HG03095 (cell line): ENCODE results near the gene DGCR2.
"Not testable (repeated sequence)": the region's sequence is repeated elsewhere in the genome, so short reads cannot be mapped to it uniquely, and the experiment has no call there.

ENCODE experiments used
- ATAC-seq: cut with Tn5 transposase; IDR thresholded peaks from one replicate; pipeline ENCODE4 v1.9.1; 2021; ENCODE audit warnings: moderate library complexity; ENCODE audit not compliant: unreplicated experiment

Gene DGCR2, protein sequence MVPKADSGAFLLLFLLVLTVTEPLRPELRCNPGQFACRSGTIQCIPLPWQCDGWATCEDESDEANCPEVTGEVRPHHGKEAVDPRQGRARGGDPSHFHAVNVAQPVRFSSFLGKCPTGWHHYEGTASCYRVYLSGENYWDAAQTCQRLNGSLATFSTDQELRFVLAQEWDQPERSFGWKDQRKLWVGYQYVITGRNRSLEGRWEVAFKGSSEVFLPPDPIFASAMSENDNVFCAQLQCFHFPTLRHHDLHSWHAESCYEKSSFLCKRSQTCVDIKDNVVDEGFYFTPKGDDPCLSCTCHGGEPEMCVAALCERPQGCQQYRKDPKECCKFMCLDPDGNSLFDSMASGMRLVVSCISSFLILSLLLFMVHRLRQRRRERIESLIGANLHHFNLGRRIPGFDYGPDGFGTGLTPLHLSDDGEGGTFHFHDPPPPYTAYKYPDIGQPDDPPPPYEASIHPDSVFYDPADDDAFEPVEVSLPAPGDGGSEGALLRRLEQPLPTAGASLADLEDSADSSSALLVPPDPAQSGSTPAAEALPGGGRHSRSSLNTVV

DNA sequence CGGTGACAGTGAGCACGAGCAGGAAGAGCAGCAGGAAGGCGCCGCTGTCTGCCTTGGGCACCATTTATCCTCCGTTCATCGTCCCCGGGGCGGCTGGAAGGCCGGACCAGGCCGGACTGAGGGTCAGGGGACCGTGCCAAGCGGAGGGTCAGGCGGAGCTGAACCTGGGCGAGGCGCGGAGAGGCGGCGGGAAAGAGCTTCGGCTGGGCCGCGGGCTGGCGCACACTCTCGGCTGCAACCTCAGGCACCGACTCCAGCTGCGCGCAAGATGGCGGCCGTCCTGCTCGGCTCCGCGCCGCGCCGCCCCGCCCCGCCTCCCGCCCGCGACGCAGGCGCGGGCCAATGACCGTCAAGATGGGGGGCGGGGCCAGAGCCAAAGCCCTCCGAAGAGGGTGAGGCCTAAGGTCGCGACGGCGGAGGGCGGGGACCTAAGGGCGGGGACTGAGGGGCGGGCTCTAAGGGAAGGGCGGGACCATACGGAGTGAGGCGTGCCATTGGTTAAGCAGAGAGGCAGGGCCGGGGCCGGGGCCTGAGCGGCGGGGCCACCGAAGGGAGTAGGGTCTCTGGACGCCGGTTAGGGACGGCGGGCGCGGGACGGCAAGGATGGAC lies at the start of gene DGCR2:
DGCR2 (minus strand) TSS at position 270 of the 609 bp plus-strand sequence; CDS start at position 64, 206 bp downstream.
- ATAC-seq, result peak; percentile 79

DNA sequence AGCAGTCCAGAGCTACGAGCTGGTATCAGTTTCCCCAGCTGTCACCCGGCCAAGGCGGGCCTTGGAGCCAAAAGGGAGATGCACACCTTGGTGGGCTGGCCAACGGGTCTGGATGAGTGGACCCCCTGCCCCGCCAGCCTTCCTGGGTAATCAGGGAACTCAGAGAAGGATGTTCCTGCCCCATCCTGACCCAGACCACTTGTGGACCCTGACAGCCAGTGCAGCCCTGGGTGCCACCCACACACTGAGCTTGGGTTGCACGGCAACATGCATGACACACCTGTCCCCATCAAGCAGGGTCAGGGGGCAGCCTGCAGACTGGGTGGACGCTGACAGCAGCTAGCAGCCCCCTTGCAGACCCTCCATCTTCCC lies 47.7 kb upstream of the DGCR2 start:
- no peak for ATAC-seq

DNA sequence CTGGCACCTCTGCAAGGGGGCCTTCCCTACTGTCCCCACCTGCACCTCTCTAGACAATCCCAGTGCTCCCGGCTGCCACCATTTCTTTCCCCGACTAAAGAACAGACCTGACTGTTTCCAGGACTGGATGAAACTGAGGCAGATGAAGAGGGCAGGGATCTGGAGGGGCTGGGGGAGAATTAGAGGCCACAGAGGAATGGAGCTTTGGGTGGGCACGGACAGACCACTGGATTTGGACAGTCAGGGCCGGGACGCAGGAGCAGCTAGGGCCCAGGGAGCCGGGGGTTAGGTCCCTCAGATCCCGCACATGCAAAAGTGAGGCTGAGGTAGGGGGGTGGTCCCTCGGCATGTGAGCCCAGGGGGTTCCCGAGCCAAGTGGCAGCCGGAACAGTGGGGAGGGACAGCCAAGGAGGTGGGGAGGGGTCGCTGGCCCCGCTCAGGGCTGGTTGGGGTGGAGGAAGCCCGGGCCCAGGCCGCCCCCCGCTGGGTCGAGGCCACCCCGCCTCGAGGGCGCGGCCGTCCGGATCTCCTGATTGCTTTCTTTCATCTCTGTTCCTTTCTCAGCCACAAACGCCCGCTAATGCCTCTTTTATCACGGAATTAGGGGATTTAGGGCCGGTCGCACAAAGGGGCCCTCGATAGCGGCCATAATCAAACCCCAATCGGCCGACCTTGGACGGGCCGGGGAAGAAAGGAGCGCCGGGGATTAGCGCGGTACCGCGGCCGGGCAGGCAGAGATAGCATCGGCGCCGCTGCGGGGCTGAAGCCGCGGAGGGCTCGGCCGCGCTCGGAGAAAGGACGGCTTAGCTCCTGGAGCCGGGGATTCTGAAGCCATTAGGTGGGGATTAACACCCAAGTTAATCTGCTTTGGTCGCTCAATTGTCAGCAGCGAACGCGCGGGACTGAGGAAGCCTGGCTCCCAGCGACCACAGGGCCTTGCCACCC lies 47.1 kb upstream of the DGCR2 start:
- no peak for ATAC-seq

DNA sequence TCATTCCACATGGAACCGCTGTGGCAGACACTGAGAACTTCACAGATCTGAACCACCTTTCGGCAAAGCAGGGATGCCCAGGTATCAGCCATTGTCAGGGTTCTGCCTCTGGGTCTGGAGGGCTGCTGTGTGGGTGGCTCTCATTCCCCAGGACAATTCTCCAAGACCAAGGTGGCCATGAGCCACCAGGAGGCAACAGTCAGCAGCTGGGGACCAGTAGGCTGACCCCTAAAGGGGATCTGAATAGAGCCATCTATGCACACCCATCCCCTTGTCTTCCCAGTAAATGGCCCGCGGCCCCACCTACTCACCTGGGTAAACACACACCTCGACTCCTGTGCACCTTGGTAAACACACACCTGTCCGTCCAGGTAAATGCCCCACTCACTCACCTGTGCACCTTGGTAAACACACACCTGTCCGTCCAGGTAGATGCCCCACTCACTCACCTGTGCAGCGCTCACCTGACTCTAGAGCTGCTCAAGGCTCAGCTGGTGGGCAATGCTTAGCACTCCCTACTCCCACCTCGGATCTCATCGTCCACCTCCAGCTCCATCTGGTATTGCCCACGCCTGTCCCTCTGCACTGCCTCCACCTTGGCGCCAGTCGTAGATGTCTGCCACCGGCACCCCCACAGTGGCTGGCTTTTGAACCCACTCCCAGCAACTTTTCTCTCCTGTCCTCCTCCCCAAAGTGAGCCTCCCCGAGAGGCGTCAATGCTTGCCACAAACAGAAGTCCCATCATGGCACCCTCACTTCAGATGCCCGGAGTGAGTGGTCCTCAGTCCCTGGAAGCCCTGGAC lies 46.1 kb upstream of the DGCR2 start:
- ATAC-seq, result no peak

DNA sequence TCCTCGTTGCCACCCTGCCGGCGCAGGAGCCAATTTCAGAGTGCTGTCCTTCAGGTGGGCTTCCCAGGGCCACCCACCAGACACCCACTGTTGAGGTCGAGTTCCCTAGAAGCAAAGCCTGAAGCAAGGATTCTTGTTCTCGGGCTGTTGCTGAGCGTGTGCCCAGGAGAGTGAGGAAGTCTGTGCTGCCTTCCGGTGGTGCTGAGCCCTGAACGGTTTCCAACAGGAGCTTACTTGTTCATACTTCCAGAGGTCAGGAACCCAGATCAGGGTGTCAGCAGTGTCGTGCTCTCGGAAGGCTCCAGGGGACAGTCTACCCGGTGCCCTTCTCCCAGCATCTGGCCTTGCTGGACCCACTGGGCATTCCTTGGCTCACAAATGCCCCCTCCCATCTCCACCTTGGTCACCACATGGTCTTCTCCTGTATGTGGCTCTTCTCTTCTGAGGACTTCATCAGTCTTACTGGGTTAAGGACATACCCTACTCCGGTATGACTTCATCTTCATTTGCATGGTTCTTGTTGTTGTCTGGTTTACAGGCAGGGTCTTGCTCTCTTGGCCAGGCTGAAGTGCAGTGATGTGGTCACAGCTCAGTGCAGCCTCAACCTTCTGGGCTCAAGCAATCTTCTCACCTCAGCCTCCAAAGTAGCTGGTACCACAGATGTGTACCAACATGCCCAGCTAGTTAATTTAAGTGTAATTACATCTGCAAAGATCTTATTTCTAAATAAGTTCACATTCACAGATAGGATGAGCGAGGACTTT lies 45.1 kb upstream of the DGCR2 start:
- ATAC-seq, result no peak

DNA sequence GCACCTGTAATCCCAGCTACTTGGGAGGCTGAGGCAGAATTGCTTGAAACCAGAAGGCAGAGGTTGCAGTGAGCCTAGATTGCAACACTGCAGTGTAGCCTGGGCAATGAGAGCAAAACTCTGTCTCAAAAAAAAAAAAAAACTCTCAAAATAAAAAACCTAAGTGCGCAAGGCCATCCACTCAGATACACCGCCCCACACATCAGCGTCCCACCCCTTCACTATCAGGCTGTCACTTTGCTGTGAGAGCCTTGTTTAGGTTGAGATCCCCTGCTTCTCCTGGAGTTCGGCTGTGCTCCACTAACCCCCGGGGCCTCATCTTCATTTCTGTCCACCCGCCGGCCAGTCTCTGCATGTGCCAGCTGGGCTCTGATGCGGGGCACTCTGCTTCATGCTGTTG lies 44.2 kb upstream of the DGCR2 start:
- no peak for ATAC-seq

DNA sequence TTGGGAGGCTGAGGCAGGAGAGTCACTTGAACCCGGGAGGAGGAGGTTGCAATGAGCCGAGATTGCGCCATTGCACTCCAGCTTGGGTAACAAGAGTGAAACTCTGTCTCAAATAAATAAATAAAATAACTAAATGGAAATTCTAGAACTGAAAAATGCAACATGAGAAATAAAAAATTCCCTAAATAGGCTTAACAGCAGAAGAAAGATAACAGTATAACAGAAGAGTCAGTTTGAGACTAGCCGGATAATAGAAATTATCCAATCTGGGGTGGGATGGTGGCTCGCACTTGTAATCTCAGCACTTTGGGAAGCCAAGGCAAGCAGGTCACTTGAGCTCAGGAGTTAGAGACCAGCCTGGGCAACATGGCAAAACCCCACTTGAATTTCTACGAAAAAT lies 42.2 kb upstream of the DGCR2 start:
- ATAC-seq, result no peak

DNA sequence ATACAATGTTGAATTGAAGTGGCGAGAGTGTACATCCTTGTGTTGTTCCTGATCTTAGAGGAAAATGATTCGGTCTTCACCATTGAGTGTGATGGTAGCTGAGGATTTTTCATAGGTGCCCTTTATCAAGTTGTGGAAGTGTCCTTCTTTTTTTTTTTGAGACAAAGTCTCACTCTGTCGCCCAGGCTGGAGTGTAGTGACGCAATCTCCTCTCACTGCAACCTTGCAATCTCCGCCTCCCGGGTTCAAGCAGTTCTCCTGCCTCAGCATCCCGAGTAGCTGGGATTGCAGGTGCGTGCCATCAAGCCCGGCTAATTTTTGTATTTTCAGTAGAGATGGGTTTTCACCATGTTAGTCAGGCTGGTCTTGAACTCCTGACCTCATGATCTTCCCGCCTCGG lies 36.4 kb upstream of the DGCR2 start:
- ATAC-seq, result not testable (repeated sequence)

DNA sequence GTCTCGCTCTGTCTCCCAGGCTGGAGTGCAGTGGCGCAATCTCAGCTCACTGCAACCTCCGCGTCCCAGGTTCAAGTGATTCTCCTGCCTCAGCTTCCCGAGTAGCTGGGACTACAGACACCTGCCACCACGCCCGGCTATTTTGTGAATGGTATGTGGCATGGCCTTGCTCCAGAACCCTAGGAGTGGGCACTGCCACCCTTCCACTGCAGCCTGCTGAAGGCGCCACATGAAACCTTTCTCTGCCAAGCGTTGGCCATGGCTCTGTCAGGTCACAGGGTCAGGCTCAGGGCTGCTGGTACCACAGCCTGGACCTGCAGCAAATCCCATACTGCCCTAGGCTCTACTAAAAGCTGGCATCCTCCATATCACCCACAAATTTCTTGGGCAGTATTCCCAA lies 33.9 kb upstream of the DGCR2 start:
- ATAC-seq, result not testable (repeated sequence)

DNA sequence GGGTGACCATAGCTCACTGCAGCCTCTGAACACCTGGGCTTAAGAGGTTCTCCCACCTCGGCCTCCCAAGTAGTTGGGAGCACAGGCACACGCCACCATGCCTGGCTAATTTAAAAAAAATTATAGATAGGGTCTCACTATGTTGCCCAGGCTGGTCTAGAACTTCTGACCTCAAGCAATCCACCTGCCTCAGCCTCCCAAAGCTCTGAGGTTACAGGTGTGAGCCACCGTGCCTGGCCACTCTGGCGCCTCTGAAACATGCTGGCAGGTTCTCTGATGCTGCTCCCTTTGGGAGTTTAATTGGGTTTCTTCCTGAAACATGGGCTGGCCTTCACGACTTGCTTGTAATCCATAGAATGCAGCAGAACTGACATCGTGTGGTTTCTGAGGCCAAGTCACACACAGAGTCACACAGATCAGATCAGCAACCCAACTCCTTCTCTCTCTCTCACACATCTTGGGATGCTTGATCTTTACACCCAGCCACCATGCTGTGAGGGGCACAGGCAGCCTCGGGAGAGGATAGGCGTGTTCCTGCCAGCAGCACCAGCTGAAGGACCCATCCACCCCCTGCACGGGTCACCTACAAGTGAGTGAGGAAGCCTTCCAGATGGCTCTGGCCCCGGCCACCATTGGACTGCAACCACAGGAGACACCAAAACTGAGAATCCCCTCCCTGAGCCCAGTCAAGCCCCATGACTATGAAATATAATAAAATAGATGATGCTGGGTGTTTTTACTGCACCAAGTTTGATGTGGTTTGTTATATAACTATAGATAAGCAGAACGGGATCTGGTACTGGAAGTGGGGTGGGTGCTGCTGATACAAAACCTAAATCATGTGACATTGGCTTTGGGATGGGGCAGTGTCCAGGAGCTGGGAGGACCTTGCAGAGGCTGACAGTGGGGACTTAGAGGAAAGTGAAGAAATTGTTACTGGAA lies 31.0 kb upstream of the DGCR2 start:
- ATAC-seq, result no peak

DNA sequence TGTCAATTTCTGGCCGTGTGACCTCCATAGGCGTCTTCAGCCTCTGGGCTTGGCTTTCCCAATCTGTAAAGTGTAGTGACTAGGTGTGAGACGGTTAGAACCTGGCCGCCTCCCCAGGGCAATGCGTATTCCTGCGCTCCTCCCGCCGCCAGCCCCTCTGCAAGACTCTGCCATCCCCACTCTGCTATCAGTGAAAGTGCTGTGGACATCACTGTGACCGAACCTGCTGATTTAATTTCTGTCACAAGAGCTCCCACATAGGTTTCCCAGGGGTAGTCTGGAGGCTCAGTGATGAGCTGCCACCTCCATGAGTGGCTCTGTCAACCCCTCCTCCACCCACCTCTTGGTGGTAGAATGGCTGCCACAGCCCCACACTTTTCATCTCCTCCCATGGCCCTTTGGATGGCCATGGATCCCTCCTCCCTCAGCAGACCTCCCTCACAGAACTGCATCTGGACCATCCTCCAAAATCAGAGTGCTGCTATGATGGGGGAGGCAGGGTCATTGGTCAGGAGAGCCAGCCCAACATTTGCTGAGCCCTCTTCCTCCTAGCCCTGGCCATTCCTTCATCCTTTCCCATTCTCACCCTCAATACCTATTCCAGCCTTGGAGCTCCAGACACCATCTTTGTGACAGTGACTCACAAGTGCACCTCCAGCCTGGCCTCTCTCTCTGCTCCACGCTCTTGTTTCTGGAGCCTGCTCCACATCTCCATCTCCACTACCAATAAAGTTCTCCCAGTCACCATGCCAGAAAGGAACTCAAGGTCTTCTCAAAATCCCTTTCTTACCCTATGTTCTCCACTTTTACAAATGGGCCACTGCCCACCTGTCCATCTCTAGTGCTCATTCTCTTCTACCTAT lies 29.3 kb upstream of the DGCR2 start:
- no peak for ATAC-seq

DNA sequence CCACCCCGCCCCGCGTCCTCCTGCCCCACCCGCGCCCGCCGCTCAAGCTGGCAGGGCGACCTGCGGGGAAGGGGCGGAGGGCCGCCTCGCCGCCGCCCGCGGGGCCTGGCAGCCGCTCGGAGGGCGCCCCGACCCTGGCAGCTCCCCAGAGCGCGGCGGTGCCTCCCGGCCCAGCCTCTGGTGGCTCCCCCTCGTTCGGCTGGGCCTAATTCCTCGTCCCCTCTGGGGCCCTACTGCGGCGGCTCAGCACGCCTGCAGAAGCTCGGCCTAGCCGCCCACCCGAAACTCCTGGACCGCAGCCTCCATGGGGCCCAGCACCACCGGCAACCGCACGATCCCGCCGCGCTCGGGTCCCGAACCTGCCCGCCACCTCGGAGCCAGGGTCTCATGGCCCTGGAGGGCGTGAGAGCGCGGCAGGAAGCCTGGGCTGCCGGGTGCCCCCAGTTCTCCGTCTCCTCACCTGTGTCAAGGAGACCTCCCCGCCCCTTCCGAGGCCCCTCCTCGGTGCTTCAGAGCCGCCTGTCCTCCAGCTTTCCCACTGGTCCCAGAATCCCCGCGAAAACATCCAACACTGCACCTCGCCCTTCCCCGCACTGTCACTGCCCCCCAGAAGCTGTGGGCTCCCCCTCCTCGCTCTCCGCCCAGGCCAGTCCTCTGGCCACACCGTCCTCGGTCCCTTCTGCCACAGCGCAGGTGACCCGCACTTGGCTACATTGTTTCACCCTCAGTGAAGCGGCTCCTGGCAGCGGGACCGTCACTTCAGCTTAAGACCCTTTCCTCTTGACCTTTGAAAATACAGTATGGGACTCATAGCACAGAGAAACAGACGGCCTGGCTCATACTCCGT lies 28.5 kb upstream of the DGCR2 start:
- ATAC-seq, result no peak

DNA sequence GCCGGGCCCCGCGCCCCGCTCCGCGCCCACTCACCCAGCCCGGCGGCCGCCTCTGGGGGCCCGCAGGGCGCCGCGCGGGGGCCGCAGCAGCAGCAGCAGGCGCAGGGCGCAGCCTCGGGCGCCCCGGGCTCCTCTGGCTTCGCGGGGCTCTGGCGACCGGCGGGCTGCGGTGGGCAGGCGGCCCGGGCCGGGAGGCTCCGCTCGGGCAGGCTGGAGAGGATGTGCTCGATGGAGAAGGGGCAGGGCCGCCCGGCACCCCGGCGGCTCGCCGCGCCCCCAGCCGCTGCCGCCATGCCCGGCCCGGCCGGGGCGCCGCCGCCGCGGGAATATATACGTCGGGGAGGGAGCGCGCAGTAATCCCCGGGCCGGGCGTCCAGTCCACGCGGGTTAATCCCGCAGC lies 27.8 kb upstream of the DGCR2 start, which contains the start of gene GSC2:
GSC2 (minus strand) TSS at position 302 of the 400 bp plus-strand sequence; CDS start at position 293, 9 bp downstream.
- ATAC-seq, result no peak

DNA sequence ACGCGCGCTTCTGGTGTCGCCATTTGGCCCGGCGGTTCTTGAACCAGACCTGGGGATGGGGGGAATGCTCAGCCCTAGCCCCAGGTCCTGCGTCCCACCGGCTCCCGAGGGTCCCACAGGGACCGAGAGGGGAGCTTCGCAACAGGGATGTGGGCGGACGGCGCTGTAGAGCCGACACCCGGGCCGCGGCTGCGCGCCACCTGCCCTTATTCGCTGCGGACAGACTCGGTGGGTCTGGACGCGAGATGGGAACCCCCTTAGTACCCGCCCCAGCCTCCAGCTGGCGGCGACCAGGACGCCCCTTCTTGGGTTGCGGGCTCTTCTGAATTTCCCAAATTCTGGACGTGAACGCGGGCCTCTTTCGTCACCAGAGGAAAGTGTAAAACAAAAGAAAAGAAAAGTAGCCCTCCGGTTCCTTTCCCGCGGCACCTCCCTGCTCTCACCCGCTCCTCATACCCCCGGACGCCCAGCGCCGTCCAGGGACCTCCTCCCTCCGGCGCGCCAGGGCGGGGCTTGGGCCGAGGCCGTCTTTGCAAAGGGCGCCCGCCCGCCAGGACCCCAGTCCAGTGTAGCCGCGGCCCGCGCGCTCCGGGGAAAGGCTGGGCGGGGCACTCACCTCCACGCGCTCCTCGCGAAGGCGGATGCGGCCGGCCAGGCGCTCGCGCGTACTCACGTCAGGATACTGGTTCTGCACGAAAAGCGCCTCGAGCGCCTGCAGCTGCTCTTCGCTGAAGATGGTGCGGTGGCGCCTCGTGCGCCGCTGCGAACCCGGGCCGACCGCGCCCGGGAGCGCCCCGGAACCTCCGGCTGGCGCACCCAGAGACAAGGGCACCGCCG lies 27.1 kb upstream of the DGCR2 start:
- ATAC-seq, result no peak

DNA sequence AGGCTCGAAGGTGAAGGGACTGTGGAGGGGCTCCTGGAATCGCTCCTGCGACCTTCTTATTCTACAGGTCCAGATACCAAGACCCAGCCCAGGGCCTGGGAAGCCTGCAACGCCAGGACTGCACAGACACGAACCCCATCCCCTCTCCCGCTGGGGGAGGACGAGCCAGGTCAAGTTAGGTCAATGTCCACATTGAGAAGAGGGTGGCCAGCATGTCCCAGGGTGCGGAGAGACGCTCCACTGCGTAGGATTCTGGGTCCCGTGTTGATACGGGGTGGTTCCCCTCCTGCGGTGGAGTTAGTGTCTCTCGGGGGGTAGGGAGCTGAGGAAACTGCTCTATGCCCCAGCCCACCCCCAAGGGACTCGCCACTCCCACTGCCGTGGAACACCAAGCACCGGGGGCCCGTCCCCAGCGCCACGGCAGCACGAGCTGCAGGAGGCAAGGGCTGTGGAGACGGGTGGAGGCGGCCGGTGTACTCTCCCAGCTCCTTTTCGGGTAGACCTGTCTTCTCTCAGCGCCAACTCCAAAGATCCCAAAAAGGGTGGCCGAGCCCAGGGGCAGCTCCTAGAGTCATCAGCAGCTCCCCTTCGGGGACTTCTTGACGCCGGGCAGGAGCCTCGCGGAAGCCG lies 26.3 kb upstream of the DGCR2 start:
- no peak for ATAC-seq
